ENCODE data around the gene TCEA3.

- TF ChIP-seq ZNF274 (IDR thresholded peaks at IDR 0.05; ENCODE audit: low read depth, low read length), result no peak
- no peak for TF ChIP-seq YY1 (IDR thresholded peaks at IDR 0.05; ENCODE audit: insufficient read depth, insufficient read length)
- no peak for TF ChIP-seq SUZ12 (IDR thresholded peaks at IDR 0.05; ENCODE audit: extremely low read depth, insufficient read depth, insufficient read length)
Observed at GRCh38 chr1:23449958-23450357, 25.4 kb upstream of the TCEA3 start.

Data from NT2/D1 (cell line).